Measurements from ENCODE around the gene CHAD. TPM values are rescaled to one million over a fixed set of nuclear protein-coding genes. Genes with fewer than 3 reads are reported as not detected.
A peak's percentile ranks its signal among the peaks of the same experiment; 100 is the strongest.

The CHAD gene
- total and polyA plus RNA-seq, 2 of the 13 experiments (the other 11 are each of a cell fraction or from before 2014, with no cell fraction given): 1.4 TPM; not detected in 1

DNA sequence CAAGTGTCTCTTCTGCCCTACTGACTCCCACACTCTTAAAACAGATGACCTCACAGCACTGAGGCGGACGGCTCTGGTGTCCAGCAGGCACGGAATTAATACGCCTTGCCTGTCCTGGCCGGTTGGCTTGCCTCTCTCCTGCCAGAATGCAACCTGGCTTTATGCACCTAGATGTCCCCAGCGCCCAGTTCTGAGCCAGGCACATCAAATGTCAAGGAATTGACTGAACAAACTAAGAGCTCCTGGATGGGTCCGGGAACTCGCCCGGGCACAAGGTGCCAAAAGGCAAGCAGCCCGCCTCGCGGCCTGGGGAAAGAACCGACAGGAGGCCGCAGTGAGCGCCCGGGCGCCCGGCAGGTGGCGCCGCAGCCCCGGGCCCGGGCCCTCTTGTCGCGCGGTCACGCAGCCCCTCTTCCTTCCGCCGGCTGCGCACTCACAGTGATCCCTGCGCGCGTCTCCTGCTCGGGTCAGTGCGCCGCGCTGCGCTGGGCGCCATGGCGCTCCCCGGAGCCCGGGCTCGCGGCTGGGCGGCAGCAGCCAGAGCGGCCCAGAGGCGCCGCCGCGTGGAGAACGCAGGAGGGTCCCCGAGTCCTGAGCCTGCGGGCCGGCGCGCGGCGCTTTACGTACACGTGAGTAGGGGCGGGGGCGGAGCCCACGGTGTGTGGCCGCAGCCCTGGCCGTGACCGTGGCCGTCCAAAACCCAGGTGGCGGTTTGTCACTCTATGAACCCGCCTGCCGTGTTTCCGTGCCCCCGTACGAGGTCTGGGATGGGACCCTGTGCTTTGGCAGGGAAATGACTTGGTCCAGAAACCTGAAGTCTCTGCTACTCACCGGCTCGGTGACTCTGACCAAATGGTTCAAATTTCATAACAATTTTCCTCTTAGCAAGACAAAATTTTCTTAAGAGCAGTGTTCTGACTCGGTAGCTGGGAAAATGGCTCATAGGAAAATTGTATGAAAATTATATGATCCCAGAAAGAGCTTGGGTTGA lies 10.0 kb upstream of the CHAD start, which contains the start of gene RSAD1 (continued):
- TF ChIP-seq, protein P1, sequence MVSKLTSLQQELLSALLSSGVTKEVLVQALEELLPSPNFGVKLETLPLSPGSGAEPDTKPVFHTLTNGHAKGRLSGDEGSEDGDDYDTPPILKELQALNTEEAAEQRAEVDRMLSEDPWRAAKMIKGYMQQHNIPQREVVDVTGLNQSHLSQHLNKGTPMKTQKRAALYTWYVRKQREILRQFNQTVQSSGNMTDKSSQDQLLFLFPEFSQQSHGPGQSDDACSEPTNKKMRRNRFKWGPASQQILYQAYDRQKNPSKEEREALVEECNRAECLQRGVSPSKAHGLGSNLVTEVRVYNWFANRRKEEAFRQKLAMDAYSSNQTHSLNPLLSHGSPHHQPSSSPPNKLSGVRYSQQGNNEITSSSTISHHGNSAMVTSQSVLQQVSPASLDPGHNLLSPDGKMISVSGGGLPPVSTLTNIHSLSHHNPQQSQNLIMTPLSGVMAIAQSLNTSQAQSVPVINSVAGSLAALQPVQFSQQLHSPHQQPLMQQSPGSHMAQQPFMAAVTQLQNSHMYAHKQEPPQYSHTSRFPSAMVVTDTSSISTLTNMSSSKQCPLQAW (CRISPR knock-in tag; IDR thresholded peaks at IDR 0.05): peak; percentile 66; the same call in 1 of the 2 replicates
- TF ChIP-seq, protein P2, sequence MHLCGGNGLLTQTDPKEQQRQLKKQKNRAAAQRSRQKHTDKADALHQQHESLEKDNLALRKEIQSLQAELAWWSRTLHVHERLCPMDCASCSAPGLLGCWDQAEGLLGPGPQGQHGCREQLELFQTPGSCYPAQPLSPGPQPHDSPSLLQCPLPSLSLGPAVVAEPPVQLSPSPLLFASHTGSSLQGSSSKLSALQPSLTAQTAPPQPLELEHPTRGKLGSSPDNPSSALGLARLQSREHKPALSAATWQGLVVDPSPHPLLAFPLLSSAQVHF (CRISPR knock-in tag; IDR thresholded peaks at IDR 0.05): 0 out of 2 replicates have a peak, but pooled peaks have one; percentile 18
- TF ChIP-seq ZNF160 (CRISPR knock-in tag; IDR thresholded peaks at IDR 0.05) (no peak; the same call in none of the 2 replicates), TBL1XR1 (IDR thresholded peaks at IDR 0.05; ENCODE audit: borderline replicate concordance, low read length, partially characterized antibody) (peak; percentile 61), NCOR1 (IDR thresholded peaks at IDR 0.05; ENCODE audit: borderline replicate concordance, low read length) (peak; percentile 67; the same call in 1 of the 2 replicates), THYN1 (CRISPR knock-in tag; IDR thresholded peaks at IDR 0.05; ENCODE audit: borderline replicate concordance, low read depth) (peak; percentile 58; the same call in 1 of the 2 replicates), MATR3 (CRISPR knock-in tag; IDR thresholded peaks at IDR 0.05) (no peak), ZFP90 (CRISPR knock-in tag; IDR thresholded peaks at IDR 0.05; ENCODE audit: borderline replicate concordance) (peak; percentile 74; the same call in 1 of the 2 replicates), CAMTA2 (CRISPR knock-in tag; IDR thresholded peaks at IDR 0.05; ENCODE audit: borderline replicate concordance) (no peak; the same call in 1 of the 2 replicates), FOXK1 (CRISPR knock-in tag; IDR thresholded peaks at IDR 0.05; ENCODE audit: borderline replicate concordance, low read depth) (peak; percentile 17; the same call in 1 of the 2 replicates), KLF11 (CRISPR knock-in tag; IDR thresholded peaks at IDR 0.05) (no peak), FOXA3 (CRISPR knock-in tag; IDR thresholded peaks at IDR 0.05) (peak; percentile 66; the same call in 1 of the 2 replicates), RAD21 (CRISPR knock-in tag; IDR thresholded peaks at IDR 0.05) (peak; percentile 100), KDM4B (CRISPR knock-in tag; IDR thresholded peaks at IDR 0.05) (no peak), KLF12 (CRISPR knock-in tag; IDR thresholded peaks at IDR 0.05; ENCODE audit: borderline replicate concordance) (peak; percentile 73; the same call in 1 of the 2 replicates), ZSCAN30 (CRISPR knock-in tag; IDR thresholded peaks at IDR 0.05) (no peak), KDM2A (CRISPR knock-in tag; IDR thresholded peaks at IDR 0.05; ENCODE audit: borderline replicate concordance, low read depth) (peak; percentile 93), ZNF543 (CRISPR knock-in tag; IDR thresholded peaks at IDR 0.05) (peak; percentile 44; the same call in 1 of the 2 replicates), MAFG (CRISPR knock-in tag; IDR thresholded peaks at IDR 0.05) (no peak)
- TF ChIP-seq, protein P3, sequence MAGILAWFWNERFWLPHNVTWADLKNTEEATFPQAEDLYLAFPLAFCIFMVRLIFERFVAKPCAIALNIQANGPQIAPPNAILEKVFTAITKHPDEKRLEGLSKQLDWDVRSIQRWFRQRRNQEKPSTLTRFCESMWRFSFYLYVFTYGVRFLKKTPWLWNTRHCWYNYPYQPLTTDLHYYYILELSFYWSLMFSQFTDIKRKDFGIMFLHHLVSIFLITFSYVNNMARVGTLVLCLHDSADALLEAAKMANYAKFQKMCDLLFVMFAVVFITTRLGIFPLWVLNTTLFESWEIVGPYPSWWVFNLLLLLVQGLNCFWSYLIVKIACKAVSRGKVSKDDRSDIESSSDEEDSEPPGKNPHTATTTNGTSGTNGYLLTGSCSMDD (CRISPR knock-in tag; IDR thresholded peaks at IDR 0.05): no peak
- TF ChIP-seq, protein P4, sequence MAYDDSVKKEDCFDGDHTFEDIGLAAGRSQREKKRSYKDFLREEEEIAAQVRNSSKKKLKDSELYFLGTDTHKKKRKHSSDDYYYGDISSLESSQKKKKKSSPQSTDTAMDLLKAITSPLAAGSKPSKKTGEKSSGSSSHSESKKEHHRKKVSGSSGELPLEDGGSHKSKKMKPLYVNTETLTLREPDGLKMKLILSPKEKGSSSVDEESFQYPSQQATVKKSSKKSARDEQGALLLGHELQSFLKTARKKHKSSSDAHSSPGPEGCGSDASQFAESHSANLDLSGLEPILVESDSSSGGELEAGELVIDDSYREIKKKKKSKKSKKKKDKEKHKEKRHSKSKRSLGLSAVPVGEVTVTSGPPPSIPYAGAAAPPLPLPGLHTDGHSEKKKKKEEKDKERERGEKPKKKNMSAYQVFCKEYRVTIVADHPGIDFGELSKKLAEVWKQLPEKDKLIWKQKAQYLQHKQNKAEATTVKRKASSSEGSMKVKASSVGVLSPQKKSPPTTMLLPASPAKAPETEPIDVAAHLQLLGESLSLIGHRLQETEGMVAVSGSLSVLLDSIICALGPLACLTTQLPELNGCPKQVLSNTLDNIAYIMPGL (CRISPR knock-in tag; IDR thresholded peaks at IDR 0.05; ENCODE audit: borderline replicate concordance in 1 of 2, low read depth in 1 of 2): peak; percentile 97 to 98
- TF ChIP-seq, protein P5, sequence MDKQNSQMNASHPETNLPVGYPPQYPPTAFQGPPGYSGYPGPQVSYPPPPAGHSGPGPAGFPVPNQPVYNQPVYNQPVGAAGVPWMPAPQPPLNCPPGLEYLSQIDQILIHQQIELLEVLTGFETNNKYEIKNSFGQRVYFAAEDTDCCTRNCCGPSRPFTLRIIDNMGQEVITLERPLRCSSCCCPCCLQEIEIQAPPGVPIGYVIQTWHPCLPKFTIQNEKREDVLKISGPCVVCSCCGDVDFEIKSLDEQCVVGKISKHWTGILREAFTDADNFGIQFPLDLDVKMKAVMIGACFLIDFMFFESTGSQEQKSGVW (CRISPR knock-in tag; IDR thresholded peaks at IDR 0.05; ENCODE audit: borderline replicate concordance): no peak
